Omental fat pad (tissue), 4 donors: ENCODE measurements around the gene TEDC1. TPM values are rescaled to one million over a fixed set of nuclear protein-coding genes. Genes with fewer than 3 reads are reported as not detected.
A peak's percentile ranks its signal among the peaks of the same experiment; 100 is the strongest.

Experiments used
- ATAC-seq: fragments of 150-250 bp; one replicate; pipeline ENCODE4 v1.9.1; 2016; ENCODE audit warnings: mild to moderate bottlenecking, moderate library complexity; ENCODE audit not compliant: low FRiP score
- DNase-seq: peaks from one replicate; pipeline ENCODE4 v3.0.0-alpha.2; 2019; ENCODE audit warnings: low spot score
- CTCF ChIP-seq, 3 donors: fragments of 450-650 bp; IDR thresholded peaks; one replicate each; pipeline ENCODE4 v1.5.1; 2016 to 2017; ENCODE audit warnings: antibody characterized with exemption in 3 of 3, mild to moderate bottlenecking in 3 of 3, moderate library complexity in 2 of 3
- total RNA-seq, 4 donors: library from RNA; depleted of rRNA; stranded (reverse); fragments of >200 nt; gene quantifications; one replicate each; pipeline ENCODE4 v1.1.0, GENCODE V29; 2016

Gene TEDC1
- total RNA-seq, 4 donors from 2014 or later, result 2.8 to 18.9 (median 7.4) TPM

- no peak for TF ChIP-seq CTCF (IDR thresholded peaks at IDR 0.05)
- DNase-seq (no peak), ATAC-seq (no peak)
Measured at GRCh38 chr14:105470350-105471296, 20.4 kb upstream of the TEDC1 start.

GRCh38 chr14:105471297-105471821, 19.7 kb upstream of the TEDC1 start:
- ATAC-seq, result no peak
- no peak for TF ChIP-seq CTCF (IDR thresholded peaks at IDR 0.05)
- no peak for DNase-seq

GRCh38 chr14:105471823-105472485, 19.1 kb upstream of the TEDC1 start:
- ATAC-seq (no peak), DNase-seq (no peak)
- TF ChIP-seq CTCF (IDR thresholded peaks at IDR 0.05), result no peak

GRCh38 chr14:105472486-105472991, 18.5 kb upstream of the TEDC1 start:
- ATAC-seq, result no peak
- no peak for DNase-seq
- TF ChIP-seq CTCF (IDR thresholded peaks at IDR 0.05), result no peak

GRCh38 chr14:105473033-105473676, 17.9 kb upstream of the TEDC1 start:
- ATAC-seq (no peak), DNase-seq (no peak)
- TF ChIP-seq CTCF (IDR thresholded peaks at IDR 0.05), result no peak

GRCh38 chr14:105473677-105474482, 17.2 kb upstream of the TEDC1 start:
- no peak for TF ChIP-seq CTCF (IDR thresholded peaks at IDR 0.05)
- ATAC-seq (peak; percentile 69), DNase-seq (peak; percentile 90)
